Measurements from ENCODE around the gene EHD1.

Gene EHD1

DNA sequence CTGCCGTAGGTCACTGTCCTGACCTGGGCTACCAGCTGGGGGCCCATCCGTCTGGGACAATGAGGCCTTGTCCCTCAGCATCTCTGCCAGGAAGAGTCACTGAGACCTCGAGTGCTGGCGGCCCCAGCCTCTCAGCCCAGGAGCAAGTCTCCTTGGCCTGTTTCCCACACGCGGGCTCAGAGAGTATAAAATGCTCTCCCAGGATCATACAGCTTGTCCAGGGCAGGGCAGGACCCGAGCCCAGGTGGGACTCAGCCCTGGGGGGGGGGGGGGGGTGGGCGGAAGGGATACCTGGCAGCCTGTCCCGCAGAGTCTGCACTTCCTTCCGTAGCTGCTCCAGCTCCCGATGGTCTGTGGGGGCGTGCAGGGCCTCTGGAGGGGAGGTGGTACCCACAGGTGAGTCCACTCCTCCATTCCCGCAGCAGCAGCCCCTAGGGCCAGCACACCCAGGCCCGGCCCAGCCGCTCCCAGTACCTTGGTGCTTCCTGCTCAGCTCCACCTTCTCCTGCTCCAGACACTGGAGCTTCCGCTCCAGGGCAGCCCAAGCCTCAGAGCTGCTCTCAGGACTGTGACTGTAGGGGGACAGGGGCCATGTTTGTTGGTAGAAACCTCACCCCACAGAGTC lies 41.9 kb downstream of the EHD1 start:
- H3K4me3 ChIP-seq (ENCODE audit: low read length), result no peak overlapping the region
- TF ChIP-seq, protein P1, sequence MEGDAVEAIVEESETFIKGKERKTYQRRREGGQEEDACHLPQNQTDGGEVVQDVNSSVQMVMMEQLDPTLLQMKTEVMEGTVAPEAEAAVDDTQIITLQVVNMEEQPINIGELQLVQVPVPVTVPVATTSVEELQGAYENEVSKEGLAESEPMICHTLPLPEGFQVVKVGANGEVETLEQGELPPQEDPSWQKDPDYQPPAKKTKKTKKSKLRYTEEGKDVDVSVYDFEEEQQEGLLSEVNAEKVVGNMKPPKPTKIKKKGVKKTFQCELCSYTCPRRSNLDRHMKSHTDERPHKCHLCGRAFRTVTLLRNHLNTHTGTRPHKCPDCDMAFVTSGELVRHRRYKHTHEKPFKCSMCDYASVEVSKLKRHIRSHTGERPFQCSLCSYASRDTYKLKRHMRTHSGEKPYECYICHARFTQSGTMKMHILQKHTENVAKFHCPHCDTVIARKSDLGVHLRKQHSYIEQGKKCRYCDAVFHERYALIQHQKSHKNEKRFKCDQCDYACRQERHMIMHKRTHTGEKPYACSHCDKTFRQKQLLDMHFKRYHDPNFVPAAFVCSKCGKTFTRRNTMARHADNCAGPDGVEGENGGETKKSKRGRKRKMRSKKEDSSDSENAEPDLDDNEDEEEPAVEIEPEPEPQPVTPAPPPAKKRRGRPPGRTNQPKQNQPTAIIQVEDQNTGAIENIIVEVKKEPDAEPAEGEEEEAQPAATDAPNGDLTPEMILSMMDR (conservative IDR thresholded peaks at IDR 0.05; ENCODE audit: low read length), result no peak
- no peak for DNase-seq (ENCODE audit: low read depth)

DNA sequence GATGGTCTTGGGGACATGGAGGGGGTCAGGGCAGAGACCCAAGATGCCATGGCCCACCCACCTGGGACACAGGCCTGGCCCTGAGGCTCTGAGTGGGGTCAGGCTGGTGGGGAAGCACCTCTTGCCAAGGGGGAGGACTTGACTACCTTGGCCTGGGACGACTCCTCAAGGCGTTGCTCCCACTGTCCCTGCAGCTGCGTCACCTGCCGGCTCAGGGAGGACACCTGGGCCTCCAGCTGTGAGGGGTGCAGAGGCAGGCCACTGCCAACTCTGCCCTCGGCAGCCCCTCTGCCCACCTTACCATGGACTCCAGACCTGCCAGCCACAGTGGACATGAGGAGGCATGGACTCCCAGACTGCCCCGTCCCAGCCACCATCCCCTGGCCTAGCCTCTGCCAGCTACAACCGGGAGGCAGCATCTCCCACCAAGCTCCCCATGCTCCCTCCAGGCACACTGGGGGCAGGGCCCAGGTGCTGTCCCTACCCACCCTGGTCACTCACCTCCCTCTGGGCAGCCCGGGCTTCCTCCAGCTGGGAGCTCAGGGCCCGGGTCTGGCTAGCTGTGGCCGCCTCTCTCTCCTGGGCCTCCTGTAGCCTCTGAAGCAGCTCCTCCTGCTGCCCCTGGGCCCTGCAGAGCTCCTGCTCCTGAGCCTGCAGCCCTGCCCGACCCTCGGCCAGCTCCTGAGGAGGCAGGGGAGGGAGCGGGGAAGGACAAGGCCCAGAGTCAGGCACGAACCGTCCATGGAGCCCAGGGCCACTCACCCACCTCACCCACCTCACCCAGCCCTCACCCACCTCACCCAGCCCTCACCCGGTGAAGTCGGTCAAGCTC lies 42.6 kb downstream of the EHD1 start:
- DNase-seq (ENCODE audit: low read depth), result no peak
- H3K4me3 ChIP-seq (ENCODE audit: low read length), result no peak overlapping the region
- TF ChIP-seq, protein P1 (conservative IDR thresholded peaks at IDR 0.05; ENCODE audit: low read length), result no peak

DNA sequence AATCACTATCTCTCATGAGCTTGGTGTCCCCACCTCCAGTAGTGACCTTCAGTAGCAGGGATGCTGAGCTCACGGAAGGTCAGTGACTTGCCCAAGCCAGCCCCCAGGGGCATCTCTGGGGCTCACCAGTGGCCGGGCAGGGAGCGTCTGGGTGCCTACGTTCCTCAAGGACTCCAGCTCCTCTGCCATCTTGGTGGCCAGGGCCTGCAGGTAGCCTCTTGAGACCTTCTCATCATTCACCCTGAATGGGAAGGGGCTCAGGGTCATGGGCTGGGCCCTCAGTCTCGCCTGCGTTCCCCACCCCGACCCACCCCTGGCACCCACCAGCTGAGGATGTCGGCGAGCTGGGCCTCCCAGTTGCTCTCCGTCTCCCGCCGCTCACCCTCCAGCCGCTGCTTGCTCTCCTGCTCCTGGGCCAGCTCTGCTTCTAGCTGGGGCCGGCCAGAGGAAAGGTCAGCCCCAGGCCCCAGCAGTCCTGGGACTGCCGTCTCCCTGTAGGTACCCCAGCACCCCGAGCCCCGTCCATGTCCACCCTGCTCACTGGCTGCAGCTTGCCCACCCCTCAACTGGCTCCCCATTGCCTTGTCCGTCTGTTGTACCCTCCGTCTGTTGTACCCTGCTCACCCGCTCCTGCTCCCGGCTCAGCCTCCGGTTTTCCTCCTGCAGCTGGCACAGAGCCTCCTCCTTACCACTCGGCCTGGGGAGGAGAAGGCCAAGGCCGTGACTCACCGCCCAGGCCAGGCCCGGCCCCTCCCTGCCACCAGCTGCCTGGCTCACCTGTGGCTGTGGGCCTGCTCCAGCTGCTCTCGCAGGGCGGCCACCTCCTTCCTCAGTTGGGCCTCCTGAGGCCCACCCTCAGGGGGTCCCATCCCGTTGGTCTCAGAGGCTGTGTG lies 43.5 kb downstream of the EHD1 start:
- no peak overlapping the region for H3K4me3 ChIP-seq (ENCODE audit: low read length)
- peak; percentile 15 for DNase-seq (ENCODE audit: low read depth)
- TF ChIP-seq, protein P1 (conservative IDR thresholded peaks at IDR 0.05; ENCODE audit: low read length), result no peak

DNA sequence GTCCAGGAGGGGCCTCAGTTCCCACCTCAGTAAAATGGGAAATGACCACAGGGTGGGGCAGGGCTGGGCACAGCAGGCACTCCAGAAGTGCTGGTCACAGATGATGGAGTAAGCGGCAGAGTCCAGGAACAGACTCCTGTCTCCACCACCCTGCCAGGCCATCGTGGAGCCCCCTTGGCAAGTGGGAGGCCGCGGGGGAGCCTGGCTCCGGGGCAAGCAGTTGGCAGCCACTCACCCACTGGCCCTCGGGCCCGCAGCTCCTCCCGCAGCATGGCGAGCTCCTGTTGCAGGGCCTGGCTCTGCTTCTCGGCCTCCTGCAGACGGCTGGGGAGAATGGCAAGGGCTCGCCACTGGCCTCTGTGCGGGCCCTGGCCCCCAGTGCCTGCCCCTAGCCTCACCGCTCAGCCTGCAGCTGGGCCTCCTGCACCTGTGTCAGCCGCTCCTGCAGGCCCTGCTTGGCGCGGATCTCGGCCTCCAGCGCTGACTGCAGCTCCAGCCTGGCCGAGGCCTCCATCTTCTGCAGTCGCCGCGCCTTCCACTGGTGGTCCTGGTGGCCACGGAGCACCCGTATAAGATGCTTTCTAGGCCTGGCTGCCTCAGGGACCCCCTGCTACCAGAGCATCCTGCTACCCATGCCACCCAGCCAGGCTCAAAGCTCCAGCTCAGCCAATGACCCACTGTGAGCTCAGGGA lies 44.2 kb downstream of the EHD1 start:
- TF ChIP-seq, protein P1 (conservative IDR thresholded peaks at IDR 0.05; ENCODE audit: low read length), result no peak
- no peak for DNase-seq (ENCODE audit: low read depth)
- no peak overlapping the region for H3K4me3 ChIP-seq (ENCODE audit: low read length)

DNA sequence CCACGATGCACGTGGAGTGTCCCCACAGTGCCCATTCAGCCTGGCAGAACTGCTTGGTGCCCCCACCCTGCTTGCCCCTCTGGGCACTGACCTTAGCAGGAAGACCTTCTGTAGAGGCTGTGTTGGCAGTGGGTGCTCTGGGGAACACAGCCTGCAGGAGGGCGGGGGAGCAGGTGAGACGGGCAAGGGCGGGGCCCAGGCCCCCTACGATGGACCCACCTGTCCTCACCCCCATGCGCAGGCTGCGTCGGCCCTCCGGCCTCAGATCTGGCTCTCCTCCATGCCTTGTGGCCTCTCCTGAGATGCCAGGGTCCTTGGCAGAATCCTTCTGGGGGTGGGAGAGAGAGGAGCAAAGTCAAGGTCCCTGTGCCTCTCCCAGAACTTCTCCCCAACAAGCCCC lies 44.9 kb downstream of the EHD1 start:
- H3K4me3 ChIP-seq (ENCODE audit: low read length), result no peak overlapping the region
- TF ChIP-seq, protein P1 (conservative IDR thresholded peaks at IDR 0.05; ENCODE audit: low read length), result no peak
- DNase-seq (ENCODE audit: low read depth), result no peak

DNA sequence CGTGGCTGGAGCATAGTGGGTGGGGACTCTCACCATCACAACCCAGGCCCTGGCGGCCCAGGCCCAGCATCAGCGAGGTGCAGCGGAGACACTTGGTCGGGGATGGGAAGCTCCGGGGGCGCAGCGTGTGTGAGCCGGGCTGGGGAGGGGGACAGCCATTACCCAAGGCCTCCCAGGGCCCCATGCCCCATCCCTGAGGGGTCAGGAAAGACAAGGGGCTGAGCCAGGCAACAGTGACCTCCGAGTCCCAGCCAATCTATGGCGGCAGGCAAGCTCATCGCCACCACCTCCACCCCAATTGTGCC lies 45.3 kb downstream of the EHD1 start:
- H3K4me3 ChIP-seq (ENCODE audit: low read length), result no peak overlapping the region
- TF ChIP-seq, protein P1 (conservative IDR thresholded peaks at IDR 0.05; ENCODE audit: low read length), result no peak
- no peak for DNase-seq (ENCODE audit: low read depth)

Measured in AG10803 (cell line).